Mucosa of gallbladder (tissue), 1 donor: ENCODE results near the gene PPP2R2C. TPM values are rescaled to one million over a fixed set of nuclear protein-coding genes. Genes with fewer than 3 reads are reported as not detected.

Experiments used
- DNase-seq: peaks from one replicate; pipeline ENCODE4 v3.0.0-alpha.2; 2020; ENCODE audit warnings: low spot score
- total RNA-seq: library from RNA; stranded (reverse); gene quantifications from one replicate; pipeline ENCODE4 v1.2.1, GENCODE V29; 2021
- donor health status: DM: no; HTN: no; CAD: no.

Gene PPP2R2C
- total RNA-seq, 1 donor from 2014 or later: 0.49 TPM

- no peak for DNase-seq
Observed at GRCh38 chr4:6367371-6367851, 105.0 kb downstream of the PPP2R2C start.

- no peak for DNase-seq
Observed at GRCh38 chr4:6366581-6366980, 105.8 kb downstream of the PPP2R2C start.

- no peak for DNase-seq
Observed at GRCh38 chr4:6365545-6366086, 106.8 kb downstream of the PPP2R2C start.

- no peak for DNase-seq
Observed at GRCh38 chr4:6364581-6364980, 107.8 kb downstream of the PPP2R2C start.

GRCh38 chr4:6364146-6364545, 108.3 kb downstream of the PPP2R2C start:
- DNase-seq: no peak

- DNase-seq: peak; percentile 29
Observed at GRCh38 chr4:6362896-6363295, 109.5 kb downstream of the PPP2R2C start.

GRCh38 chr4:6362243-6362885, 110.0 kb downstream of the PPP2R2C start:
- no peak for DNase-seq

GRCh38 chr4:6361076-6361784, 111.2 kb downstream of the PPP2R2C start:
- DNase-seq: no peak

GRCh38 chr4:6360385-6360784, 112.0 kb downstream of the PPP2R2C start:
- no peak for DNase-seq

GRCh38 chr4:6359536-6360308, 112.7 kb downstream of the PPP2R2C start:
- no peak for DNase-seq

- no peak for DNase-seq
Observed at GRCh38 chr4:6357476-6357875, 114.9 kb downstream of the PPP2R2C start.

- no peak for DNase-seq
Observed at GRCh38 chr4:6356076-6356560, 116.3 kb downstream of the PPP2R2C start.

- no peak for DNase-seq
Observed at GRCh38 chr4:6355052-6355451, 117.4 kb downstream of the PPP2R2C start.

- DNase-seq: no peak
Observed at GRCh38 chr4:6354626-6355025, 117.8 kb downstream of the PPP2R2C start.

- no peak for DNase-seq
Observed at GRCh38 chr4:6354119-6354518, 118.3 kb downstream of the PPP2R2C start.

- DNase-seq: no peak
Observed at GRCh38 chr4:6352031-6352692, 120.3 kb downstream of the PPP2R2C start.

GRCh38 chr4:6351246-6352000, 121.0 kb downstream of the PPP2R2C start:
- no peak for DNase-seq

GRCh38 chr4:6350646-6351045, 121.8 kb downstream of the PPP2R2C start:
- no peak for DNase-seq

GRCh38 chr4:6349896-6350603, 122.4 kb downstream of the PPP2R2C start:
- DNase-seq: no peak

GRCh38 chr4:6348408-6348807, 124.0 kb downstream of the PPP2R2C start:
- no peak for DNase-seq
